Lower lobe of right lung (tissue), 2 donors: ENCODE data around the gene RAB8B. TPM values are rescaled to one million over a fixed set of nuclear protein-coding genes. Genes with fewer than 3 reads are reported as not detected.
A peak's percentile ranks its signal among the peaks of the same experiment; 100 is the strongest.
"Not testable (repeated sequence)": the region's sequence is repeated elsewhere in the genome, so short reads cannot be mapped to it uniquely, and the experiment has no call there.

Source experiments
- ATAC-seq, 2 donors: fragments of 200-7000 bp; cut with Tn5 transposase; one replicate each; pipeline ENCODE4 v1.9.1; 2020 to 2022; ENCODE audit warnings: mild to moderate bottlenecking in 2 of 2, moderate library complexity in 2 of 2
- DNase-seq: peaks from one replicate; pipeline ENCODE4 v3.0.0-alpha.2; 2020
- H3K27ac ChIP-seq: fragments of 200-600 bp; one replicate; pipeline ENCODE4 v1.8.0; 2022
- H3K27me3 ChIP-seq: fragments of 200-600 bp; one replicate; pipeline ENCODE4 v1.8.0; 2022; ENCODE audit warnings: low read depth
- H3K36me3 ChIP-seq: fragments of 200-600 bp; one replicate; pipeline ENCODE4 v1.8.0; 2022; ENCODE audit warnings: mild to moderate bottlenecking
- H3K4me1 ChIP-seq: fragments of 200-600 bp; one replicate; pipeline ENCODE4 v1.8.0; 2022
- H3K4me3 ChIP-seq: fragments of 200-600 bp; one replicate; pipeline ENCODE4 v1.8.0; 2022; ENCODE audit warnings: mild to moderate bottlenecking
- H3K9me3 ChIP-seq: fragments of 200-600 bp; one replicate; pipeline ENCODE4 v1.8.0; 2022
- intact Hi-C: fragments of 100-400 bp; cut with DNase I; formaldehyde crosslinking; loops from one replicate; pipeline ENCODE4 v1.11.0; 2022
- total RNA-seq: library from RNA; stranded (reverse); fragmentation: NEBNext Ultra II Directional; extraction: Animal tissue kit (Norgen Biotek cat#: 25700); gene quantifications from one replicate; pipeline ENCODE4 v1.2.1, GENCODE V29; 2021
- TF ChIP-seq, protein P1 (sequence below): fragments of 200-600 bp; IDR thresholded peaks from one replicate; pipeline ENCODE4 v1.8.0; 2022; ENCODE audit warnings: antibody characterized with exemption, mild to moderate bottlenecking
- donor health status: DM: no; HTN: yes; CAD: no; lungs with severe emphysema.

RAB8B gene
- total RNA-seq, 1 donor from 2014 or later = 72.7 TPM

DNA sequence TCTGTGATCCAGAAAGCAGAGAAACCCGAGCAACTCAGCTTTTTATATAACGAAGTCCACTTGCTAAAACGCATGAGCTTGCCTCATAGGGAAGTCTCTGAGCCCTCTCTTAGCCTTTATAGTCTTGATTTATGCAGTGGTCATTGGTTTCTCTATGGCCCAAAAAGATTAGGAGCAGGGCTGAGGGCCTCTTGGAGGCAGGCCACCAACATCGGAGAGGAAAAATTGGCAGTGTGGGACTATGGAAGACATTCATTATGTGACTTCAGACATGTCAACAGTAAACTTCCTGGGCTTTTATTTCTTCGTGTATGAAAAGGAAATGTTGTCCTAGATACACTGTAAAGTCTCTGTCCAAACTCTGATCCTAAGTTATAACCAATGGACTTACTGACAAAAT is 13.5 kb downstream of the RAB8B start:
- intact Hi-C loops = no loop called here
- no peaks in the 10 kb centered on the region for H3K9me3 ChIP-seq
- TF ChIP-seq, protein P1, sequence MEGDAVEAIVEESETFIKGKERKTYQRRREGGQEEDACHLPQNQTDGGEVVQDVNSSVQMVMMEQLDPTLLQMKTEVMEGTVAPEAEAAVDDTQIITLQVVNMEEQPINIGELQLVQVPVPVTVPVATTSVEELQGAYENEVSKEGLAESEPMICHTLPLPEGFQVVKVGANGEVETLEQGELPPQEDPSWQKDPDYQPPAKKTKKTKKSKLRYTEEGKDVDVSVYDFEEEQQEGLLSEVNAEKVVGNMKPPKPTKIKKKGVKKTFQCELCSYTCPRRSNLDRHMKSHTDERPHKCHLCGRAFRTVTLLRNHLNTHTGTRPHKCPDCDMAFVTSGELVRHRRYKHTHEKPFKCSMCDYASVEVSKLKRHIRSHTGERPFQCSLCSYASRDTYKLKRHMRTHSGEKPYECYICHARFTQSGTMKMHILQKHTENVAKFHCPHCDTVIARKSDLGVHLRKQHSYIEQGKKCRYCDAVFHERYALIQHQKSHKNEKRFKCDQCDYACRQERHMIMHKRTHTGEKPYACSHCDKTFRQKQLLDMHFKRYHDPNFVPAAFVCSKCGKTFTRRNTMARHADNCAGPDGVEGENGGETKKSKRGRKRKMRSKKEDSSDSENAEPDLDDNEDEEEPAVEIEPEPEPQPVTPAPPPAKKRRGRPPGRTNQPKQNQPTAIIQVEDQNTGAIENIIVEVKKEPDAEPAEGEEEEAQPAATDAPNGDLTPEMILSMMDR = no peak
- peak overlapping the region; percentile 7 for H3K27ac ChIP-seq
- H3K4me1 ChIP-seq = peaks cover 60% of the 10 kb centered on the region
- no peak overlapping the region for H3K4me3 ChIP-seq
- DNase-seq = no peak
- ATAC-seq = no peak
- H3K27me3 ChIP-seq = no peaks in the 10 kb centered on the region
- H3K36me3 ChIP-seq = no peaks in the 10 kb centered on the region

DNA sequence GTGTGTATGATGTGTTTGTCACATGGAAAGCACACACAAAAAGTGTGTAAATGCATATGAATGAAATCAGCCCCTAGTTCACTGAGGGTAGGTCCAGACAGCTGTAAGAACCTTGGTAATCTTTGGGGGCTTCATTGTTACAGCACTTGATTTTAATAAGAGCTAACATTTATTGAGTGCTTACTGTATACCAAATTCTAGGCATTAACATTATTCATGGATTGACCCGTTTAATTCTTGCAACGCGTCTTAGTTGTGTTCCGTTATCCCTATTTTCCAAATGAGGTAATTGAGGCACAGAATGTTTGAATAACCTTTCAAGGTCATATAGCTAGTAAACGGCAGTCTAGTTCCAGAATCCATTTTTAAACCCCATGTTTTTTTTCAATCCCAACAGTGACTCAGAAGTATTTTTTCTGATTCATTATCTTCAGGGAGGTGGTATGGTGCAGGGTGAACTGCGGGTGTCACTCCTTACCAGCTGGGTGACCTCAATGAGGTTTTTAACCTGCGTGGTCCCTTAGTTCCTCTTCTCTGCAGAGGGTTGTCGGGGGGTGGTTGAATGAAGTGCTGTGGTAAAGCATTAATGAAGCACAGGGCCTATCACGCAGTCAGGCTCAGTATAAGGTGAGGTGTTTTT is 14.2 kb downstream of the RAB8B start:
- H3K36me3 ChIP-seq = no peaks in the 10 kb centered on the region
- ATAC-seq (peak in 1 of 2 donors; percentile 41), DNase-seq (no peak)
- H3K27me3 ChIP-seq = no peaks in the 10 kb centered on the region
- no peaks in the 10 kb centered on the region for H3K9me3 ChIP-seq
- H3K27ac ChIP-seq = no peak overlapping the region
- H3K4me1 ChIP-seq = peaks cover 53% of the 10 kb centered on the region
- intact Hi-C loops = no loop called here
- H3K4me3 ChIP-seq = no peak overlapping the region
- TF ChIP-seq, protein P1 = no peak

DNA sequence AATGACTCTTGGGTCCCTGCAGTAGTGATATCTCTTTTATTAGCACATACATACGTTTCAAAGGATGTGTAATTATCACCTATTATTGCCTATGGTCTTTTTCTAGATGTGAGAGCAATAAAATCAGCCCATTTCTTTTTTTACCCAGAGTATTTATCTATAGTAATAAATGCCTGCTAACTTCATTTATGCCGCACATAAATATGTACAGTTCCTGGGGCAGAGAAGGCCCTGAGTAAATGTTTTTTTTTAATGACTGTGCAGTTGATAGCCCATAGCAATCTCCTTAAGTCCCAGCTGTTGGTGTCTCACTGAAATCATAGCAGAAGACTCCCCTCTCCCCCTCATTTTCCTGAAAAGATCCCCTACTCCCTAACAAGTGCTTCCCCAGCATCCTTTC is 16.7 kb downstream of the RAB8B start:
- ATAC-seq = no peak
- TF ChIP-seq, protein P1 = no peak

DNA sequence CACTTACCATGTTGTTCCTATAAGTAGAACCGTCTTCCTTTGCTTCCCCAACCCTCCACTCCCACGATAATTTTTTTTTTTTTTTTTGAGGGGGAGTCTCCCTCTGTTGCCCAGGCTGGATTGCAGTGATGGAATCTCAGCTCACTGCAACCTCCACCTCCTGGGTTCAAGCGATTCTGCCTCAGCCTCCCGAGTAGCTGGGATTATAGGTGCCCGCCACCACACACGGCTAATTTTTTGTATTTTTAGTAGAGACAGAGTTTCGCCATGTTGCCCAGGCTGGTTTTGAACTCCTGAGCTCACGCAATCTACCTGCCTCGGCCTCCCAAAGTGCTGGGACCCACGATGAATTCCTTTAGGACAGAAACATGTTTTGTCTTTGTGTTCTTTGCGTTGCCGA is 19.4 kb downstream of the RAB8B start:
- H3K4me1 ChIP-seq = peaks cover 53% of the 10 kb centered on the region
- H3K27ac ChIP-seq, intact Hi-C loops, H3K9me3 ChIP-seq, ATAC-seq, H3K36me3 ChIP-seq, H3K27me3 ChIP-seq, DNase-seq, H3K4me3 ChIP-seq: not testable (repeated sequence)

More for the DNA sequence above, 16.7 kb downstream of the RAB8B start:
- Histone ChIP-seq H3K36me3 (no peaks in the 10 kb centered on the region), H3K4me3 (no peak overlapping the region), H3K27me3 (no peaks in the 10 kb centered on the region), H3K9me3 (no peaks in the 10 kb centered on the region), H3K27ac (no peak overlapping the region), H3K4me1 (peaks cover 53% of the 10 kb centered on the region)
- intact Hi-C loops = no loop called here
- no peak for DNase-seq

DNA sequence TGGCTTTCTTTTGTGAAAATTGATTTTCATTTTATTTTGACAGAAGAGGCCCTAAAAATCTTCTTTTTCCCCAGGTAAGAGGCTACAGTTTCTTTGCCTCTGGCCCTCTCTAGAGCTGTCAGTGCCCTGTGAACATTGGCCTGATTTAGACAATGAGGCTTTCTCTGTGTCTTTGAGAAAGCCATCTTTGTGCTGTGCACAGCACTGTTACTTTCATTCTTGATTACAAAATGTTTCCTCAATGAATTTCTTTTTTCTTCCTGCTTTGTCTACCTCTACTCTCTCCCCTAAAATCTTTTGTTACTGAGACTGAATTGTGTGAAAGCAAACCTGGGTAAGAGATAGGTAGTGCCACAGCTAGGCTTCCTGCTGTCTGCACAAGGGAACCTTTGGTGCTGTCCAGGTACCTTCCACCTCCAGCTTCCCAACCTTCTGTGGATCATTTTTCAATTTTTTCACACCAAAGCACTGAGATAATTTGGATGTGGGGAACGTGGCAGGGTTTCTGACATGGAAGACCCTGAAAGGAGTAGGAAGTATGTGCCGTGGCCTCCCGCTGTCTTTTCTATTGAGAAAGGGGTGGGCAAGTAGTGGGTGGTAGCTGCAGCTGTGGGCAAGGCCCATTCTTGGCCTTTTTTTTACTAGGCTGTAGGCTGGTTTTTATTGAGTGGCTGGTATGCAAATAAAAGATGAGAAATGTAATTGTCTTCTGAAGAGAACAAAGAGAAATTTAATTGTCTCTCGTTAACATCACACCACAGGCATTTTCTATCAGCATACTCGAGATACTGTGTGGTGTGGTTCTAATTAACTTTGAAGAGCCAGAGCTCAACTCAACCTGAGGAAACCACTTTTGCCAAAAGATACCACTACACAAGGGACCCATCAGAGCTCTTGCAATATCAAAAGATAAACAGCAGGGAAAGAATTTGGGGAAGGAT is 21.0 kb downstream of the RAB8B start:
- H3K27ac ChIP-seq = peak overlapping the region; percentile 43
- no peaks in the 10 kb centered on the region for H3K9me3 ChIP-seq
- peaks cover 49% of the 10 kb centered on the region for H3K4me1 ChIP-seq
- DNase-seq = no peak
- TF ChIP-seq, protein P1 = no peak
- intact Hi-C loops = no loop called here
- no peaks in the 10 kb centered on the region for H3K27me3 ChIP-seq
- no peak overlapping the region for H3K4me3 ChIP-seq
- ATAC-seq = no peak
- no peaks in the 10 kb centered on the region for H3K36me3 ChIP-seq

DNA sequence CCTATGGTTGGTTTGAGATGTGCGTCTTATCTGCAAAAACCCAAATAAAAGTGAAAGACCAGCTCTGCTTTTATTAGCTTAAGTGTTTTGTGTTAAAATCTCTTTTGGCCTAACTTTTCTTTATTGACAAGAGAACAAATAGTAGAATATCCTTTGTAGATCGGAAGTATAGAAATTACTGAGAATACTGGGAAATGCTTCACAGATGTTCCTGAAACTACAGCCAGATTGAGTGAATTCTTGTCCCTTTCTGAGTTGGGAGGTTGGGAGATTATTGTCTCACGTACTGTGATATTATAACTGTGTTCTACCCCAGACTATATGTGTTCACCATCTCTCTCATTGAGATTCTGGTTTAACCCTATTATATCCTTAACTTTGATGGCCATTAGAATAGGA is 21.7 kb downstream of the RAB8B start:
- peaks cover 49% of the 10 kb centered on the region for H3K4me1 ChIP-seq
- no peak for DNase-seq
- no peak for ATAC-seq
- no peak overlapping the region for H3K27ac ChIP-seq
- no peaks in the 10 kb centered on the region for H3K36me3 ChIP-seq
- H3K9me3 ChIP-seq = no peaks in the 10 kb centered on the region
- H3K27me3 ChIP-seq = no peaks in the 10 kb centered on the region
- H3K4me3 ChIP-seq = no peak overlapping the region
- TF ChIP-seq, protein P1 = no peak
- intact Hi-C loops = no loop called here
